Liver (tissue), 9 donors: ENCODE data around the gene TTC28. TPM values are rescaled to one million over a fixed set of nuclear protein-coding genes. Genes with fewer than 3 reads are reported as not detected.
"Not testable (repeated sequence)": the region's sequence is repeated elsewhere in the genome, so short reads cannot be mapped to it uniquely, and the experiment has no call there.

Source experiments
- DNase-seq: peaks from one replicate; pipeline ENCODE4 v3.0.0-alpha.2; 2017; ENCODE audit warnings: low spot score
- H3K27ac ChIP-seq, 2 donors: one replicate each; pipeline ENCODE4 v1.7.0; 2013; ENCODE audit warnings: inconsistent platforms in 2 of 2, low read length in 2 of 2, control low read depth in 1 of 2, low read depth in 1 of 2, mild to moderate bottlenecking in 1 of 2
- H3K27me3 ChIP-seq, 4 donors: one replicate each; pipeline versions ENCODE4 v1.6.1 to v1.7.0; 2013; ENCODE audit warnings: low read length in 3 of 4, inconsistent platforms in 1 of 4, mild to moderate bottlenecking in 1 of 4, moderate library complexity in 1 of 4; ENCODE audit not compliant: control insufficient read depth in 4 of 4, insufficient read depth in 4 of 4
- H3K36me3 ChIP-seq, 4 donors: one replicate each; pipeline versions ENCODE4 v1.6.1 to v1.7.0; 2013; ENCODE audit warnings: low read length in 3 of 4, mild to moderate bottlenecking in 3 of 4, low read depth in 1 of 4, moderate library complexity in 1 of 4; ENCODE audit not compliant: control insufficient read depth in 4 of 4, insufficient read depth in 3 of 4
- H3K4me1 ChIP-seq, 4 donors: one replicate each; pipeline versions ENCODE4 v1.6.1 to v1.7.0; 2013; ENCODE audit warnings: low read length in 3 of 4, mild to moderate bottlenecking in 3 of 4, moderate library complexity in 1 of 4; ENCODE audit not compliant: control insufficient read depth in 4 of 4, insufficient read depth in 4 of 4
- H3K4me3 ChIP-seq, 3 donors: one replicate each; pipeline versions ENCODE4 v1.6.1 to v1.7.0; 2013; ENCODE audit warnings: low read length in 3 of 3, control low read depth in 1 of 3, low read depth in 1 of 3, mild to moderate bottlenecking in 1 of 3
- H3K9ac ChIP-seq, 2 donors: one replicate each; pipeline ENCODE4 v1.7.0; 2013; ENCODE audit warnings: low read length in 2 of 2, mild to moderate bottlenecking in 2 of 2, moderate library complexity in 2 of 2, control low read depth in 1 of 2, low read depth in 1 of 2
- H3K9me3 ChIP-seq, 4 donors: one replicate each; pipeline versions ENCODE4 v1.6.1 to v1.7.0; 2013; ENCODE audit warnings: low read length in 3 of 4; ENCODE audit not compliant: control insufficient read depth in 4 of 4
- EGR1 ChIP-seq, 2 donors: IDR thresholded peaks; 2 replicates each; pipeline ENCODE4 v1.6.1; 2016 to 2018; ENCODE audit warnings: antibody characterized with exemption in 2 of 2, low read depth in 2 of 2
- FOXA1 ChIP-seq: IDR thresholded peaks from 2 replicates; pipeline ENCODE4 v1.6.1; 2016; ENCODE audit warnings: antibody characterized with exemption
- FOXA2 ChIP-seq: IDR thresholded peaks from 2 replicates; pipeline ENCODE4 v1.6.1; 2016; ENCODE audit warnings: antibody characterized with exemption
- GABPA ChIP-seq, 2 donors: IDR thresholded peaks in 1 of 2; conservative IDR thresholded peaks in 1 of 2; 2 replicates each; pipeline ENCODE4 v1.6.1; 2016; ENCODE audit warnings: antibody characterized with exemption in 2 of 2, mild to moderate bottlenecking in 1 of 2, moderate library complexity in 1 of 2
- HNF4A ChIP-seq, 2 donors: conservative IDR thresholded peaks; 2 replicates each; pipeline ENCODE4 v1.6.1; 2016; ENCODE audit warnings: antibody characterized with exemption in 2 of 2, mild to moderate bottlenecking in 2 of 2
- HNF4G ChIP-seq: IDR thresholded peaks from 2 replicates; pipeline ENCODE4 v1.6.1; 2016; ENCODE audit warnings: antibody characterized with exemption
- JUND ChIP-seq, 2 donors: IDR thresholded peaks; 2 replicates each; pipeline ENCODE4 v1.6.1; 2016; ENCODE audit warnings: antibody characterized with exemption in 2 of 2
- NR2F2 ChIP-seq: IDR thresholded peaks from 2 replicates; pipeline ENCODE4 v1.6.1; 2016; ENCODE audit warnings: antibody characterized with exemption
- RAD21 ChIP-seq, 2 donors: IDR thresholded peaks; 2 replicates each; pipeline ENCODE4 v1.6.1; 2016; ENCODE audit warnings: antibody characterized with exemption in 2 of 2, mild to moderate bottlenecking in 2 of 2
- SP1 ChIP-seq: IDR thresholded peaks from 2 replicates; pipeline ENCODE4 v1.6.1; 2018; ENCODE audit warnings: antibody characterized with exemption, mild to moderate bottlenecking
- TAF1 ChIP-seq: conservative IDR thresholded peaks from 2 replicates; pipeline ENCODE4 v1.6.1; 2016; ENCODE audit warnings: antibody characterized with exemption, mild to moderate bottlenecking
- WGBS: extraction: QIAGEN DNeasy Blood & Tissue Kit; methylation state at CpG from one replicate; pipeline ENCODE4 v1.1.7; 2013; 5-methylcytosine and 5-hydroxymethylcytosine counted together
- polyA plus RNA-seq, 2 donors: library from polyadenylated mRNA; stranded (reverse) in 1 of 2; unstranded in 1 of 2; fragments of 200-250 nt in 1 of 2; fragments of >200 nt in 1 of 2; fragmentation: Nextera tagmentation in 1 of 2; extraction: Ambion mirVana in 1 of 2; gene quantifications; one replicate each; pipeline versions ENCODE4 v1.2.1 to v1.2.3, GENCODE V29; 2013 to 2015
- total RNA-seq, 2 donors: library from RNA; depleted of rRNA; stranded (reverse); fragments of >200 nt; gene quantifications; one replicate each; pipeline ENCODE4 v1.2.3, GENCODE V29; 2014
- TF ChIP-seq, protein P1 (sequence below): IDR thresholded peaks from 2 replicates; pipeline ENCODE4 v1.6.1; 2016; ENCODE audit warnings: antibody characterized with exemption
- TF ChIP-seq, protein P2 (sequence below): IDR thresholded peaks from 2 replicates; pipeline ENCODE4 v1.6.1; 2016; ENCODE audit warnings: antibody characterized with exemption
- TF ChIP-seq, protein P3 (sequence below): IDR thresholded peaks from 2 replicates; pipeline ENCODE4 v1.6.1; 2016; ENCODE audit warnings: antibody characterized with exemption
- TF ChIP-seq, protein P4 (sequence below): IDR thresholded peaks from 2 replicates; pipeline ENCODE4 v1.6.1; 2016; ENCODE audit warnings: antibody characterized with exemption, mild to moderate bottlenecking
- donor health status: healthy.
- donor health status: healthy.
- donor health status: healthy.
- donor health status: healthy.
- donor health status: healthy.

Gene TTC28
- total and polyA plus RNA-seq, 4 donors, result 4.2 to 19.4 (median 5.9) TPM

DNA sequence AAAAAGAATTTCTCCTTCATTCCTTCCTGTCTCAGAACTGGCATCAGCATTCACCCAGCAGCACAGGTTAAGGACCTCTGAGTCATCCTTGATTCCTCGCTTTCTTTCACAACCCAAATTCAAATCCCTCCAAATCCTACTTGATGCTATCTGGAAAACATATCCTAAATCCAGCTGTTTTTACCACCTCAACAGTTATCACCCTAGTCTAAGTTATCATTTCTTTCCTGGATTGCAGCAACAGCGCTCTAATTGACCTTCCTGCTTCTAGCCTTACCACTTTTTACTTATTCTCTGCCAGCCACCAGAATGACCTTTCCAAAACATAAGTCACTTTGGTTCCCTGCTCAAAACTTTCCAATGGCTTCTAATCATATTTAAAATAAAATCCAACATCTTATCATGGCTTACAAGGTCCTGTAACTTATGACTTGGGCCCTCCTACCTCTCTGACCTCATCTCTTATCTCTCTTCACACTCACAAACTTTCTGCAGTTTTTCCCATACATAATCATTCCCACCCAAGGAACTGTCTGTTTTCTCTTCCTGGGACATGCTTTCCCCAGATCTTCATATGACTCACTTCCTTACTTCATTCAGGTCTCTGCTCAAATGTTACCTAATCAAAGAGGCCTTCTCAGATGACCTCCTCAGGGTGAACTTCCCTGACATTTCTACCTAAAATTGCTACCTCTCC is 119.4 kb downstream of the TTC28 start (continued):
- TF ChIP-seq, protein P1, sequence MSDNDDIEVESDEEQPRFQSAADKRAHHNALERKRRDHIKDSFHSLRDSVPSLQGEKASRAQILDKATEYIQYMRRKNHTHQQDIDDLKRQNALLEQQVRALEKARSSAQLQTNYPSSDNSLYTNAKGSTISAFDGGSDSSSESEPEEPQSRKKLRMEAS, result no peak
- TF ChIP-seq HNF4A (conservative IDR thresholded peaks at IDR 0.05), result no peak
- TF ChIP-seq SP1, result no peak
- TF ChIP-seq, protein P2, sequence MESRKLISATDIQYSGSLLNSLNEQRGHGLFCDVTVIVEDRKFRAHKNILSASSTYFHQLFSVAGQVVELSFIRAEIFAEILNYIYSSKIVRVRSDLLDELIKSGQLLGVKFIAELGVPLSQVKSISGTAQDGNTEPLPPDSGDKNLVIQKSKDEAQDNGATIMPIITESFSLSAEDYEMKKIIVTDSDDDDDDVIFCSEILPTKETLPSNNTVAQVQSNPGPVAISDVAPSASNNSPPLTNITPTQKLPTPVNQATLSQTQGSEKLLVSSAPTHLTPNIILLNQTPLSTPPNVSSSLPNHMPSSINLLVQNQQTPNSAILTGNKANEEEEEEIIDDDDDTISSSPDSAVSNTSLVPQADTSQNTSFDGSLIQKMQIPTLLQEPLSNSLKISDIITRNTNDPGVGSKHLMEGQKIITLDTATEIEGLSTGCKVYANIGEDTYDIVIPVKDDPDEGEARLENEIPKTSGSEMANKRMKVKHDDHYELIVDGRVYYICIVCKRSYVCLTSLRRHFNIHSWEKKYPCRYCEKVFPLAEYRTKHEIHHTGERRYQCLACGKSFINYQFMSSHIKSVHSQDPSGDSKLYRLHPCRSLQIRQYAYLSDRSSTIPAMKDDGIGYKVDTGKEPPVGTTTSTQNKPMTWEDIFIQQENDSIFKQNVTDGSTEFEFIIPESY, result no peak
- TF ChIP-seq JUND (IDR thresholded peaks at IDR 0.05), result no peak
- no peak for TF ChIP-seq TAF1
- TF ChIP-seq, protein P3, sequence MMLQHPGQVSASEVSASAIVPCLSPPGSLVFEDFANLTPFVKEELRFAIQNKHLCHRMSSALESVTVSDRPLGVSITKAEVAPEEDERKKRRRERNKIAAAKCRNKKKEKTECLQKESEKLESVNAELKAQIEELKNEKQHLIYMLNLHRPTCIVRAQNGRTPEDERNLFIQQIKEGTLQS, result no peak
- TF ChIP-seq GABPA (IDR thresholded peaks at IDR 0.05 in 1 of 2, conservative IDR thresholded peaks at IDR 0.05 in 1 of 2), result no peak

DNA sequence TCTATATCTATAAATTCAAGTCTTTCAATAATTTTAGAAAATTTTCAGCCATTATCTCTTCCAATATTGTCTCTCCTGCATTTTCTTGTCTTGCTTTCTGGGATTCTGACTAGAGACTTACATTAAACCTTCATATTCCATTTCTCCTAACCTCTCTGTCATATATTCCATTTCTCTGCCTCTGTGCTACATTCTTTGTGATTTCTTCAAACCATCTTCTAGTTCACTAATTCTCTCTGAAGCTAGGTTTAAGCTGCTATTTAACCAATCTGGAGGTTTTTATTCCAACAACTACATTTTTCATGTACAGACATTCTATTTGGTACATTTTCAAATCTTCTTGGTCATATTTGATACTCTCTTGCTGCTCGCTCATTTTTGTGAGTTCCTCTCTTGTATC is 122.5 kb downstream of the TTC28 start:
- 97% methylated on average over 1 of the region's 1 CpG for WGBS
- Histone ChIP-seq H3K9ac (no peak overlapping the region), H3K36me3 (no peaks in the 10 kb centered on the region), H3K27ac (no peak overlapping the region), H3K4me1 (no peaks in the 10 kb centered on the region), H3K9me3 (no peaks in the 10 kb centered on the region), H3K27me3 (no peaks in the 10 kb centered on the region), H3K4me3 (no peak overlapping the region)
- DNase-seq, result no peak
- TF ChIP-seq FOXA2, result no peak
- no peak for TF ChIP-seq NR2F2
- TF ChIP-seq EGR1 (IDR thresholded peaks at IDR 0.05; ENCODE audit: low read depth in 2 of 2), result no peak
- TF ChIP-seq HNF4G, result no peak
- TF ChIP-seq, protein P4, sequence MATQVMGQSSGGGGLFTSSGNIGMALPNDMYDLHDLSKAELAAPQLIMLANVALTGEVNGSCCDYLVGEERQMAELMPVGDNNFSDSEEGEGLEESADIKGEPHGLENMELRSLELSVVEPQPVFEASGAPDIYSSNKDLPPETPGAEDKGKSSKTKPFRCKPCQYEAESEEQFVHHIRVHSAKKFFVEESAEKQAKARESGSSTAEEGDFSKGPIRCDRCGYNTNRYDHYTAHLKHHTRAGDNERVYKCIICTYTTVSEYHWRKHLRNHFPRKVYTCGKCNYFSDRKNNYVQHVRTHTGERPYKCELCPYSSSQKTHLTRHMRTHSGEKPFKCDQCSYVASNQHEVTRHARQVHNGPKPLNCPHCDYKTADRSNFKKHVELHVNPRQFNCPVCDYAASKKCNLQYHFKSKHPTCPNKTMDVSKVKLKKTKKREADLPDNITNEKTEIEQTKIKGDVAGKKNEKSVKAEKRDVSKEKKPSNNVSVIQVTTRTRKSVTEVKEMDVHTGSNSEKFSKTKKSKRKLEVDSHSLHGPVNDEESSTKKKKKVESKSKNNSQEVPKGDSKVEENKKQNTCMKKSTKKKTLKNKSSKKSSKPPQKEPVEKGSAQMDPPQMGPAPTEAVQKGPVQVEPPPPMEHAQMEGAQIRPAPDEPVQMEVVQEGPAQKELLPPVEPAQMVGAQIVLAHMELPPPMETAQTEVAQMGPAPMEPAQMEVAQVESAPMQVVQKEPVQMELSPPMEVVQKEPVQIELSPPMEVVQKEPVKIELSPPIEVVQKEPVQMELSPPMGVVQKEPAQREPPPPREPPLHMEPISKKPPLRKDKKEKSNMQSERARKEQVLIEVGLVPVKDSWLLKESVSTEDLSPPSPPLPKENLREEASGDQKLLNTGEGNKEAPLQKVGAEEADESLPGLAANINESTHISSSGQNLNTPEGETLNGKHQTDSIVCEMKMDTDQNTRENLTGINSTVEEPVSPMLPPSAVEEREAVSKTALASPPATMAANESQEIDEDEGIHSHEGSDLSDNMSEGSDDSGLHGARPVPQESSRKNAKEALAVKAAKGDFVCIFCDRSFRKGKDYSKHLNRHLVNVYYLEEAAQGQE, result no peak
- TF ChIP-seq FOXA1, result no peak
- TF ChIP-seq, protein P3, result no peak
- TF ChIP-seq RAD21 (IDR thresholded peaks at IDR 0.05), result no peak
- TF ChIP-seq GABPA (IDR thresholded peaks at IDR 0.05 in 1 of 2, conservative IDR thresholded peaks at IDR 0.05 in 1 of 2), result no peak
- TF ChIP-seq JUND (IDR thresholded peaks at IDR 0.05), result no peak
- TF ChIP-seq, protein P1, result no peak
- TF ChIP-seq TAF1, result no peak
- TF ChIP-seq, protein P2, result no peak

DNA sequence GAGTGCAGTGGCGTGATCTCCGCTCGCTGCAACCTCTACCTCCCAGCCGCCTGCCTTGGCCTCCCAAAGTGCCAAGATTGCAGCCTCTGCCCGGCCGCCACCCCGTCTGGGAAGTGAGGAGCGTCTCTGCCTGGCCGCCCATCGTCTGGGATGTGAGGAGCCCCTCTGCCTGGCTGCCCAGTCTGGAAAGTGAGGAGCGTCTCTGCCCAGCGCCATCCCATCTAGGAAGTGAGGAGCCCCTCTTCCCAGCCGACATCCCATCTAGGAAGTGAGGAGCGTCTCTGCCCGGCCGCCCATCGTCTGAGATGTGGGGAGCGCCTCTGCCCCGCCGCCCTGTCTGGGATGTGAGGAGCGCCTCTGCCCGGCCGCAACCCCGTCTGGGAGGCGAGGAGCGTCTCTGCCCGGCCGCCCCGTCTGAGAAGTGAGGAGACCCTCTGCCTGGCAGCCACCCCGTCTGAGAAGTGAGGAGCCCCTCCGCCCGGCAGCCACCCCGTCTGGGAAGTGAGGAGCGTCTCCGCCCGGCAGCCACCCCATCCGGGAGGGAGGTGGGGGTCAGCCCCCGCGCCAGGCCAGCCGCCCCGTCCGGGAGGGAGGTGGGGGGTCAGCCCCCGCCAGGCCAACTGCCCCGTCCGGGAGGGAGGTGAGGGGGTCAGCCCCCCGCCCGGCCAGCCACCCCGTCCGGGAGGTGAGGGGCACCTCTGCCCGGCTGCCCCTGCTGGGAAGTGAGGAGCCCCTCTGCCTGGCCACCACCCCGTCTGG is 126.4 kb downstream of the TTC28 start:
- H3K36me3 ChIP-seq, H3K27me3 ChIP-seq, H3K9ac ChIP-seq, H3K4me1 ChIP-seq, DNase-seq, H3K4me3 ChIP-seq, H3K27ac ChIP-seq, H3K9me3 ChIP-seq: not testable (repeated sequence)
- WGBS, result 98% methylated on average over 47 of the region's 51 CpGs
